OCI-LY3 (cell line): ENCODE results near the gene WAPL.

ENCODE experiments used
- CTCF ChIP-seq: fragments of 200-600, 300-600 bp; sonication (generic); IDR thresholded peaks from 2 replicates; pipeline ENCODE4 v1.5.1; 2014; ENCODE audit warnings: antibody characterized with exemption, low read length, low read depth
- EZH2phosphoT487 ChIP-seq: fragments of 200-600 bp; shearing (Covaris generic); IDR thresholded peaks from 2 replicates; pipeline ENCODE4 v1.6.1; 2018; ENCODE audit warnings: antibody characterized with exemption, mixed run types, low read depth

- TF ChIP-seq CTCF: no peak
- TF ChIP-seq EZH2phosphoT487: no peak
These were observed 15.1 kb downstream of the WAPL start for GRCh38 chr10:86506499-86506898.
